DMS79 (cell line): Measurements from ENCODE around the gene CPLX1.

Experiments
- DNase-seq: peaks from one replicate; lab custom pipeline; 2025; lab: John Stamatoyannopoulos, UW

CPLX1 gene

DNA sequence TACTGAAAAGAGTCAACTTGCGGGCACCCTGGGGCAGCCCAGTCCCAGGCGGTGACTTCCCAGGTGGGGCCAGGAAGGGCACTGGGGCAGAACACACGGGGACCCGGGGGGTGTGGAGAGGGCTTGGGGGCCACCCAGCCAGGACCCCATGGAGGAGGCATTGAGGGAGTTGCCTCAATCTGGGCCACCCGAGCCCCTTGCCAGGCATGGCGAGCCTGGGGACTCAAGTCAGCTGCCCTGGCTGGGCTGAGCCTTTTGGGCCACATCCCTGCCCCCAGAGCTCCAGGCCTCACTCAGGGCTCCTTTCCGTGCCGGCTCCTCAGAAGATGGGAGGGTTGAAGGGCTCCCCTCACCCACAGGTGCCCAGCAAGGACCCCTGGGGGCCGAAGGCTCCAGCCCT, 6.6 kb upstream of the CPLX1 start:
- no peak for DNase-seq

DNA sequence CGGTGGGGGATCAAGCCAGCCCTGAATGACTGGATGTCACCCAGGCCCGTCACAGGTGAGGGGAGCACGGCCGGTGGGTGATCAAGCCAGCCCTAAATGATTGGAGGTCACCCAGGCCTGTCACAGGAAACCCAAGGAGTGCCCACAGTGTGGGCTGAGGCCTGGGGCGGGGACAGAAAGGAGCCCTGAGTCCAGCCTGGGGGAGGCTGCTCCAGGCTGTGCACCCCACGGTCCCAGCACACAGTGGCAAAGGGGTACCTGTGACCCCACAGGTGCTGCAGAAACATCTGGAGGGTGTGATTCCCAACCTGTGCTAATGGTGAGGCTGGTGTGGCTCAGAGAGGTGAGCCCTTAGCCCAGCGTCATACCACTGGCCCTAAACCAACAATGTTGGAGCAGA, 6.2 kb upstream of the CPLX1 start:
- no peak for DNase-seq

- no peak for DNase-seq
These were observed 5.5 kb upstream of the CPLX1 start for GRCh38 chr4:831483-831805.

DNA sequence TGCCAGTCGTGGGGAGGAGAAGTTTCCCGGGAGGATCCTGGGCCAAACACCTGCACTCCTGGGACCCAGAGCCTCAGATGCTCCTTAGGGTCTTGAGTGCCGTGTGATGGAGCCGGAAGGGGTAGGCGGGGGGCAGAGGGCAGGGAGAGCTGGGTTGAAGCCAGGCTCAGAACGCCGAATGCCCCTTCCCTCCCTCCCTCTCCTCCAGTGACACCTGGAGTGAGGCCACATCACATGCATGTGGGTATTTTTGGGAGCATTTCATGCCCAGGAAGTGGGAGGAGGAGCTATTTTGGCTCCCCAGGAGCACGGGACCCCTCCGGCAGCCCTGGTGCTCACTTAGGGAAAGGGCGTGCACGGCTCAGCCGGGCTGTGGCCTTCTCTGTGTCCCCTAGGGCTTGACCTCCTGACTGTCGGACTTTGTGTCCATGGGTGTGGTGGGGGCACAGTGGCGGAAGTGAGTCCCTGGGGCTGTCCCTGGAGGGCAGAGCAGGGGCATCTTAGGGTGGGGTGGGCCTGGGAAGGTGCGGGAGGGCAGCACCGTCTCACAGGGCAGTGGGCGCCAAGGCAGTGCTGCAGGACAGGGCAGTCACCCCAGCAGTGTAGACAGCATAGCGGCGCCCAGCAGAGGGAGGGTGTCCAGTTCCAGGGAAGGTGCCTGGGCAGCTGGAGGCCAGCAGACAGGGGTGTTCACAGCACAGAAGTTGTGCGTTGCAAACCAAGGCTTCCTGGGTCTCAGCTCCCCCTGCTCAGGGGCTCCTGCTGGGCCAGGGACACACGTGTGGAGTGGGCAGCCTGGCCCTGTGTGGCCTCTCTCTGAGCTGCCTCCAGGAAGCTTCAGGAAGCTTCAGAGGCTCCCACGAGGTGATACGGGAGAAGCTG, 4.9 kb upstream of the CPLX1 start:
- DNase-seq = no peak

DNA sequence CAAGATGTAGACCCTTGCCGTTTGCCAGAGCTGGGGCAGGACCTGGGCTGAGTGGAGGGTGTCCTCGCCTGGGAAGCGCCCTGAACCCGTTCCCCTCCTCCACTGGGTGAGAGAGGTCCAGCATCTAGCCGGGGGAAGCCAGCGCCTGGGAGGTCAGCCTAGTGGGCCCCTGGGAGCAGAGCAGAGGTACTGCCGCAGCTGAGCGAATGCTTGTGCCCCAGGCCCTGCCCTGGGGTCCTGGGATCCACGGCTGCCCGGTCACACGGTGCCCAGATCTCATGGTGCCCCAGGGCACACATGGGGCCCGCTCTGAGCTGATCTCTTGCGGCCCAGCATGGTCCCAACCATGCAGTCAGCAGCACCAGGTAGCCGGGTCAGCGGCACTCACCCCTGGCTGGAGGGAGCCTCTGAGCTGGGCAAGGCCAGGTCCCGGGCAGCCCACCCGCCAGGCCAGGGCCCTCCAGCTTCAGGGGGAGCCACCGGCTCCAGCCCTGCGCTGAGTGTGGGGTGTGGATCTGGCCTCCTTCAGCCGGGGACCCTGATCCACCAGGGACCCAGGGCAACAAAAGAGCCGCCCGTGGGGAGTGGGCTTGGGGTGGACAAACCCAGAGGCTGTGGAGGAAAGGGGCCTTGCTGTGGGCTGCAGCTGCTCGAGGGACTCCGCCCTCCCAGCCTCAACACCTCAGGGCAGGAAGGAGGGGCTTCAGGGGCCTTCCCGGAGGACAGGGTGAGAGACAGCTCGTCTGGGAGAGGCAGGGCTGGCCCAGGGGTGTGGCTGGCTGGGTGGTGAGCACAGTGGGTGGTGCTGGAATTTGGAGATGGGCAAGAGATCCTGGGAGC, 4.1 kb upstream of the CPLX1 start:
- DNase-seq = no peak

DNA sequence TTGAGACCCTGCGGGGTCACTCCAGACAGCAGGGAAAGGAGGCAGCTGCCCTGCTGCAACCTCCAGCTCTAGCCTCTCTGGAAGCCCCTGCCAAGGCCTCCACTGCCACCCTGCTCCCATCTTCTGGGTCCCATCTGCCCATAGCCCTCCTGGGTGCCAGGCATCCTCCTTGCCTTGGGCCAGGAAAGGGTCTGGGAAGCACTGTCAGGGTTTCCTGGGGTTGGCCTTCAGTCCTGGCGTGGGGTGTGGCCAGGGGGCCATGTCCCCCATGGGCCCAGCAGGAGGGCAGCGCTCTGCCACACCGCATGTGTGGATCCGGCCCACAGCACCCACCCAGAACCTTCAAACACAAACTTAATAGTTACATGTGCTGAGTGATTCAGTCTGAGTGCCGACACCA, 3.4 kb upstream of the CPLX1 start:
- DNase-seq = no peak

DNA sequence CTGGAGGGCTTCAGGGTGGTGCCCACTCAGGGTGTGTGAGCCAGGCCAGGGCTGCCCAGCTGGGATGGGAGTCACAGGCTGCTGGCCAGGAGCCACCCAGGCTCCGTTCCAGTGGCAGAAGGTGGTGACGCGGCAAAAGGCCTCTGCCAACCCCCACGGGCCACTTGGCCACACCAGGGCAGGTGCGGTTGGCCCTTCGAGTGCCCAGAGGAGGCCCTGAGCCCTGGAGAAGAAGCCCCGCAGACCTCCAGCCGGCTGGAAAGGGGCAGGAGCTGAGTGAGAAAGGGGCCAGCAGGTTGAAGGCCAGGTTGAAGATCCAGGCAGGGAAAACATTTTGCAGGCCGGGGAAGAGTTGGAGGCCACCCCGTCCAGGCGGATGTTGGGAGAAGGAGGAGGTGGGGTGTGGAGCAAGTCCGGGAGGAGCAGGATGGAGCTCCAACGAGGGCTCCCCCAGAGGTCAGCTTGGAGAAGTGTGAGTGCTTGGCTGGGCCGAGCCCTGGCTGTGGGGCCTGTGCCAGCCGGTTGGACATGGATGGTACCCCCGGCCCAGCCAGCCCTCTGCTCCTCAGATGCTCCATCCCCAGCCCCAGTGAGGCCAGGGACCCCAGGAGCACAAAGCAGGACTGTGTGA, 2.8 kb upstream of the CPLX1 start:
- no peak for DNase-seq

DNA sequence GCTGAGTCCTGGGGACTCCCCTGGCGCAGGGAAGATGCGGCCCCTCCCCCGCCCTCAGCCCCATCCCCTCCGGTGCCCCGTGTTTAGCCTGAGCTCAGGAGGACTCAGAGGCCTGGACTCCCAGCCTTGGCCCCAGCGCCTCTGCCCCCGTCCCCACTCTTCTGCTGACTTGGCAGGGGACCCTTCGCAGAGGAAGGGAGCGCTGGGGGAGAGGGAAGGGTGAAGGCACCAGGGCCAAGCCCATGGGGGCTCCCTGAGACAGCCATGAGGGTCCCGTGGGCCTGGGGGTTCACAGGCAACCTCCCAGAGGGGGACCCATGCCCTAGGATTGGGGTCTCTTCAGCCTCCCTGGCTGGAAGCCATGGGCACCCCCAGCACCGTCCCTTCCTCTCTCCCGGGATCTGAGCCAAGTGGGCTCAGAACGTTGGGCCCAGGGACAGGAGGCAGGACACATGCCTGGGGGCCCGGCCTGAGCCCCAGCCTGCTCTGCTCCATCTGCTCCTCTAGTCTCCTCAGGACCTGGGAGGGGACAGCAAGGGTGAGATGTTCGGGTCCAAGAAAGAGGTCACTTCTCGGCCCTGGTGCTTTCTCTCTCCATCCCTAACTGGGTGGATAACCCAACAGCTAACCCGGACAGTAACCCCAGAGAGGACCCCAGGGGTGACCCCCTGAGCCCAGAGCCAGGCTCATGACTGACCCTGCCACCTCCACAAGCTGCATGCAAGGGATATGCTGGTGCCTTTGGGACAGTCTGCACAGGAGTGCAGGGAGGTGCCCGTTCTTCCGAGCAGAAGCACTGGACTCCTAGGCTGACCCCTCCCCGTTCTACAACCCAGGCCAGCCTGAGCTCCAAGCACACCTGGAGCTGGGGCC, 1.5 kb upstream of the CPLX1 start:
- no peak for DNase-seq

- no peak for DNase-seq
These were observed 729 bp upstream of the CPLX1 start for GRCh38 chr4:826508-827208.

DNA sequence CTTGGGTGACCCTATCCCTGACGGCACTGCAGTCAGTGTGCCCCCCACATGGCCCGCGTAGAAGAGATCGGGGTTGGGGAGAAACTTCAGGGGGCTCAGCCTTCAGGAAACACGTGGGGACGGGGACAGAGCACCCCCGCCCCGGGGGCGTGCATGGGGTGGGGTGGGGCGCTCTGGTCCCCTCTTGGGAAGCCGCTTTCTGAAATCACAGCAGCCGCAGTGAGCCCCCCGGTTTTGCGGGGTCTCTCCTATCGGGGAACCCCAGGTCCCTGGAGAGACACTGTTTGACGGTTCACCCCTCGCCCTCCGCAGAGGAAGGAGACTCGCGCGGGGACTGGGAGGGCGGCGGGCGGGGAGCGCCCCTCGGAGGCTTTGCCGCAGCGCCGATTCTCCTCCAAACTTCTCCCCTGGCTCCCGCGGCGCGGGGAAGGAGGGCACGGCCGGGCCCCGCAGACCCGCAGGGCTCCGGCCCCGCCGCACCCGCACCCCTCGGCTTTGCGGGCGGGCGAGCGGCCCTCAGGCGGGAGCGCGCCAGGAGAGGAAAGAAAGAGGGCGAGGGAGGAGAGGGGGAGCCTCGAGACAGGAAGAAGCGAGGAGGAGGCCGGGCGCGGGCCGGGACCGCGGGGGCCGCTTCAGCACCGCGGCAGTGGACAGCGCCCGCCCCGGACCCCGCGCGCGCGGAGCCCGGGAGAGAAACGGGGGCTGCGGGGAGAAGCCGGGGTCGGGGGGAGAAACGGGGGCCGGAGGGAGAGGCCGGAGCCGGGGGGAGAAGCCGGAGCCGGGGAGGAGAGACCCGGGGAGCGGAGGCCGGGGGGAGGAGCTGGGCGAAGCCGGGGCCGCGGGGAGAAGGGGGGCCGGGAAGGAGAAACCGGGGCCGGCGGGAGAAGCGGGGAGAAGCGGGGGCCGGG, 612 bp downstream of the CPLX1 start:
- no peak for DNase-seq

- no peak for DNase-seq
These were observed 1.4 kb downstream of the CPLX1 start for GRCh38 chr4:824461-825062.

DNA sequence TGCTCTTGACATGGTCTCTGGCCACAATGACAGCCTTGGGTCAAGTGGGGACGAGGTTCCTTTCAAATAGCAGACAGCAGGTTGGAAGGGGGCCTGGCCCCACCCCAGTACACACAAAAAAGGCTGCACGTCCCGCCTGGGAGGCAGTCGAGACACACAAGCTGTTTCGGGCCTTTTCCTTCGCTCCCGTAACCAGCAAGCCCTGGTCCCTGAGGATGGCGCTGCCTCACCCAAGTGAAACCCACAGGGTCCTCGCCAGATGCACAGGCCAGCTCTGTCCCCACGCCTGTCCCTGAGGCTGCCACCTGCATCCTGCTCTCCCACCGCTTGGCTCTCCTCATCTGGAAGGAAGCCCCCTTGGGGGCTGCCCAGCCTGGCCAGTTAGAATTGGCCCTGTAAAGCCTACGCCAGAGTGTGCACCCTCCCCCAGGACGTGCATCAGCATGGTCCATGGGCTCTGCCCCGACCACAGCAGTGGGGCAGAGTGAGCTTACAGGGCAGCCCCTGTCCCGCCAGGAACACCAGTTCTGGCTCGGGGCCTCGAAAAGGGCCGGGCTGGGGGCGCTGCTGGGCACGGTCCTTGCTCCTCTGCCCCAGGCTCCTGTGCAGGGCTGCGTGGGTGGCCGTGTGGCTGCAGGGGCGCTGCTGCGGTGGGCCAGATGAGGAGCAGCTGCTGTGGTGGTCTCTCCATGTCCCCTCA, 2.0 kb downstream of the CPLX1 start:
- no peak for DNase-seq

GRCh38 chr4:823176-823760, 2.7 kb downstream of the CPLX1 start:
- no peak for DNase-seq

GRCh38 chr4:822361-823175, 3.4 kb downstream of the CPLX1 start:
- no peak for DNase-seq

GRCh38 chr4:821631-822030, 4.3 kb downstream of the CPLX1 start:
- DNase-seq = no peak

DNA sequence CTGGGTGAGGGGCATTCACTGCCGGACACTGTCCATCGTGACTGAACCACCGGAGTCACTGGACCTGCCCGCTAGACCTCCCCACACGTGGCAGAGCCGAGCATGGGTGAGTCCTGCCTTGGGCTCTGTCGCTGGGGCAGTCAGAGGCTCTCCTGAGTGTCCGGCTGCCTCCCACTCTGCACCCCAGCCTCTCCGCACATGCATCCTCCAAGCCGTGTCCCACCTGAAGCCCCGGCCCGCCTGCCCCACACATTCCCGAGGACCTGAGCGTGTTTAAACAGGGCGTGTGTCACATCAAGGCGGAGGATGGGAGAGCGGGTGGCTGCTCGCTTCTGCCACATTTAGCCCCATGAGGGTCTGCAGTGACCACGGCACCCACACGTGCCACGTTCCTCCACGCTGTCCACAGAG, 4.7 kb downstream of the CPLX1 start:
- DNase-seq = no peak

GRCh38 chr4:820230-821172, 5.4 kb downstream of the CPLX1 start:
- DNase-seq = no peak
